NT2/D1 (cell line): Measurements from ENCODE around the gene SPEM1.
"Not testable (repeated sequence)": the region's sequence is repeated elsewhere in the genome, so short reads cannot be mapped to it uniquely, and the experiment has no call there.

Source experiments
- DNase-seq: peaks from one replicate; pipeline ENCODE4 v3.0.0-alpha.2; 2011; ENCODE audit warnings: low read depth, low spot score
- H3K27me3 ChIP-seq: 2 replicates; pipeline ENCODE4 v1.6.0; 2011; ENCODE audit warnings: mild to moderate bottlenecking; ENCODE audit not compliant: insufficient read length, insufficient read depth
- H3K36me3 ChIP-seq: 2 replicates; pipeline ENCODE4 v1.6.1; 2011; ENCODE audit warnings: mild to moderate bottlenecking, low read length, mixed read lengths; ENCODE audit not compliant: insufficient read depth, insufficient read length
- H3K4me1 ChIP-seq: 2 replicates; pipeline ENCODE4 v1.5.1; 2011; ENCODE audit not compliant: insufficient read depth, insufficient read length
- H3K4me3 ChIP-seq: 2 replicates; pipeline ENCODE4 v1.5.1; 2011; ENCODE audit warnings: low read depth; ENCODE audit not compliant: insufficient read length
- H3K9ac ChIP-seq: 2 replicates; pipeline ENCODE4 v1.6.0; 2011; ENCODE audit warnings: low read depth; ENCODE audit not compliant: insufficient read length
- H3K9me3 ChIP-seq: 2 replicates; pipeline ENCODE4 v1.5.1; 2011; ENCODE audit warnings: mild to moderate bottlenecking, low read length; ENCODE audit not compliant: insufficient read depth
- SUZ12 ChIP-seq: IDR thresholded peaks from 2 replicates; pipeline ENCODE4 v1.6.1; 2011; ENCODE audit not compliant: insufficient read length, insufficient read depth; ENCODE audit errors: extremely low read depth
- YY1 ChIP-seq: IDR thresholded peaks from 2 replicates; pipeline ENCODE4 v1.6.1; 2011; ENCODE audit not compliant: insufficient read length, insufficient read depth
- ZNF274 ChIP-seq: IDR thresholded peaks from 2 replicates; pipeline ENCODE4 v1.6.1; 2011; ENCODE audit warnings: mild to moderate bottlenecking, low read depth, low read length

SPEM1 gene

DNA sequence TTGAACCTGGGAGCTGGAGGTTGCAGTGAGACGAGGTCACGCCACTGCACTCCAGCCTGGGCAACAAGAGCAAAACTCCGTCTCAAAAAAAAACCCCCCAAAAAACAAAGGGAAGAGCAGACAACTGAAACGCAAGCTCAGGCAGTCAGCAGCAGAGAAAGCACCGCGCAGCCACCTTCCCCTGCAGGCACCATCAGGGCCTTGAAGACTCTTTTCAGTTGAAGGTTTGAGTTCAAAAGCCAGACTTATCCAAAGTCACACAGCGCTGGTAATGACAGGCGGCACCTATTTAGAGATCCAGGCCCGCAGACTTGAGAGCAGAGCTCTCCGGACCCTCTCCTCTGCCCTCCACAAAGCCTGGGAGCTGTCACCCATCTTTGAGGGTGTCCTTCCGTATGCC, 48.2 kb downstream of the SPEM1 start:
- DNase-seq, result no peak
- Histone ChIP-seq H3K9me3 (no peaks in the 10 kb centered on the region), H3K36me3 (peaks cover 19% of the 10 kb centered on the region), H3K27me3 (no peaks in the 10 kb centered on the region), H3K9ac (no peak overlapping the region), H3K4me3 (no peak overlapping the region), H3K4me1 (peaks cover 3% of the 10 kb centered on the region)
- TF ChIP-seq SUZ12 (no peak), ZNF274 (no peak), YY1 (no peak)

- Histone ChIP-seq H3K4me3 (no peak overlapping the region), H3K9ac (no peak overlapping the region), H3K4me1 (peaks cover 3% of the 10 kb centered on the region), H3K36me3 (peaks cover 15% of the 10 kb centered on the region), H3K27me3 (no peaks in the 10 kb centered on the region), H3K9me3 (no peaks in the 10 kb centered on the region)
- DNase-seq, result no peak
- no peak for TF ChIP-seq ZNF274
- no peak for TF ChIP-seq SUZ12
- no peak for TF ChIP-seq YY1
Observed at GRCh38 chr17:7468804-7469389, 48.8 kb downstream of the SPEM1 start.

- not testable (repeated sequence) for DNase-seq, H3K9me3 ChIP-seq, H3K9ac ChIP-seq, H3K4me3 ChIP-seq, H3K27me3 ChIP-seq, H3K4me1 ChIP-seq
- peaks cover 13% of the 10 kb centered on the region for H3K36me3 ChIP-seq
Observed at GRCh38 chr17:7469843-7470242, 49.7 kb downstream of the SPEM1 start.

DNA sequence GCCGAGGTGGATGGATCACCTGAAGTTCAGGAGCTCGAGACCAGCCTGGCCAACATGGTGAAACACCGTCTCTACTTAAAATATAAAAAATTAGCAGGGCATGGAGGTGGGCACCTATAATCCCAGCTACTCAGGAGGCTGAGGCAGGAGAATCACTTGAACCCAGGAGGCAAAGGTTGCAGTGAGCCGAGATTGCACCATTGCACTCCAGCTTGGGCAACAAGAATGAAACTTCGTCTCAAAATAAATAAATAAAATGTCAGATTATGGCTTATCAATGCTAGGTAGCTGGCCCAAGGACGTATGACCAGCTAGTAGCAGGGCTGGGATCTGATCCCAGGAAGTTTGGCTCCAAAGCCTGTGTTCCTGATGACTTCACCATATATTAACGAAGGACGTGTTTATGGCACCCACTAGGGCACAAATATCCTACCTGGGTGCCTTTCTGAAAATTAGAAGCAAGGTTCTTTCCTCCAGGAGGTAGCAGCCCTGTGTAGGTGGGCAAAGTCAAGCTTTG, 50.4 kb downstream of the SPEM1 start:
- not testable (repeated sequence) for H3K9me3 ChIP-seq, H3K9ac ChIP-seq, DNase-seq, H3K4me3 ChIP-seq, H3K4me1 ChIP-seq, H3K27me3 ChIP-seq
- peaks cover 11% of the 10 kb centered on the region for H3K36me3 ChIP-seq
